GM12891 (cell line): ENCODE results near the gene KLRF1.

Source experiments
- DNase-seq: peaks from one replicate; pipeline ENCODE4 v3.0.0; 2011; ENCODE audit warnings: low spot score; ENCODE audit not compliant: insufficient read length
- FAIRE-seq: peaks from 2 replicates; lab custom pipeline; 2011; peaks lifted over from hg19 to GRCh38; lab: Jason Lieb, UNC
- PAX5 ChIP-seq: IDR thresholded peaks from 2 replicates; pipeline ENCODE4 v1.6.1; 2011; ENCODE audit warnings: low read length, moderate library complexity, mild to moderate bottlenecking; ENCODE audit not compliant: insufficient read depth, severe bottlenecking
- POLR2A ChIP-seq: IDR thresholded peaks from 2 replicates; pipeline ENCODE4 v1.6.1; 2011; ENCODE audit warnings: low read depth, low read length, control low read depth
- POLR2AphosphoS5 ChIP-seq: IDR thresholded peaks from 2 replicates; pipeline ENCODE4 v1.6.1; 2011; ENCODE audit warnings: low read depth, low read length, control low read depth
- POU2F2 ChIP-seq: IDR thresholded peaks from 2 replicates; pipeline ENCODE4 v1.6.1; 2011; ENCODE audit warnings: low read depth, mild to moderate bottlenecking, control low read depth, low read length, moderate library complexity
- SPI1 ChIP-seq: IDR thresholded peaks from 2 replicates; pipeline ENCODE4 v1.6.1; 2011; ENCODE audit warnings: low read depth, low read length, control low read depth
- TAF1 ChIP-seq: IDR thresholded peaks from 2 replicates; pipeline ENCODE4 v1.6.1; 2011; ENCODE audit warnings: low read depth, low read length, control low read depth

The KLRF1 gene

DNA sequence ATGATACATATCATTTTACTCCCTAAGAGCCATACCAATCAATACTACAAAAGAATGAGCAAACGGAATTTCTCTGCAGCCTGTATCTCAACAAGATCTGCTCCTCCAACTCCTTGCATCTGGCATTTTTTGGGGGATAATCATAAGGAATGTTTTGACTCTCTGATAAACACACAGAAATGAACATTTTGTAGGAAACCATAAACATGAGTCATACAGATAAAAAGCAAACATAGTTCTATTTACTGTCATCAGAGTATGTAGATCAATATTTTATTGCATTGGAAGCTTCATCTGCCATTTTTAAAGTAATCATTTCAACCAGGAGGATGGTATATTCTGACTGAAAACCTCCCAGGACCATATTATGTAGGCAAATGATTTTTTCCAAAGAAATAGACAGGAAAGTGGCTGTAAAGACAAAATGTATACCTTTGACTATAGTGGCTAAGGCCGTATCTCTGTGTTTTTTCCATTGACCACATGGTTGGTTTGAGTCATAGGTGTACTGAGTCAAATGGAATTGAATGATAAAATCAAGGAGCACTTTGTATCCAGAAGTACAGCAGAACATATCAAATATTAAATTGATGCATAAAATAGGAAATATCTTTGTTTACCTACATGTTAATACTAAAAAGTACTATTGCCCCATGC, 34.2 kb upstream of the KLRF1 start:
- TF ChIP-seq PAX5 (no peak), SPI1 (no peak), POLR2A (no peak), POU2F2 (no peak), TAF1 (no peak), POLR2AphosphoS5 (no peak)
- DNase-seq, result no peak
- FAIRE-seq, result no peak

DNA sequence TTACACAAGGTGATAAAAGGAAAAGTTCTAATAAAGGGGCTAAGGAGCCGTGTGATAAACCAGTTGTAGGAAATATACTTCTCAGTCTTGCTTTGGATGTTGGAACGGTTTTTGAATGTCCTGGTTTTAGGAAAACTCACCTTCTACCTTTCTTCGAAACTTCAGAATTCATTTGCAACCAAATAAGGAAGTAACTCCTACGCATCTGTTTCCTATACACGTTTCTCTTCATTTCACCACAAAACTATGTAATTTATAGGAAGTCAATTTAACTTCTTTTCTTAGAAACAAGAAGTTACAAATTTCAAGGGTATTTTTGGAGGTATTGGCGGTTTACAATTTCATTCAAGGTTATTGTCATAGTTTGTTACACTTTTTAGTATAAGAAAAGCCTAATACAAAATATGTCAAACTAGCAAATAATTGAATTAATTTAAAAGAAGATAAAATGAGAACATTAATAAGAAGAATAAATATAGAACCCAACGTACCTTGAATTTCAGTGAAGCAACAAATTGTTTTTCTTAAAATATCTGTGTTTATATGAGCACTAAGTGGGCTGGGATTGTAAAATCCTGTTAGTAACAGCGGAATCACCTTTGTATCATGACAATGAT, 33.4 kb upstream of the KLRF1 start:
- no peak for DNase-seq
- peak; percentile 43 for FAIRE-seq
- no peak for TF ChIP-seq TAF1
- no peak for TF ChIP-seq POLR2A
- no peak for TF ChIP-seq SPI1
- no peak for TF ChIP-seq POU2F2
- no peak for TF ChIP-seq POLR2AphosphoS5
- no peak for TF ChIP-seq PAX5

GRCh38 chr12:9794484-9795093, 32.7 kb upstream of the KLRF1 start:
- FAIRE-seq (no peak), DNase-seq (no peak)
- TF ChIP-seq POLR2A (no peak), PAX5 (no peak), POU2F2 (no peak), TAF1 (no peak), POLR2AphosphoS5 (no peak), SPI1 (no peak)

- TF ChIP-seq POLR2AphosphoS5 (no peak), POLR2A (no peak), POU2F2 (no peak), TAF1 (no peak), SPI1 (no peak), PAX5 (no peak)
- DNase-seq (no peak), FAIRE-seq (no peak)
Observed at GRCh38 chr12:9795945-9796344, 31.3 kb upstream of the KLRF1 start.

GRCh38 chr12:9796346-9796745, 30.9 kb upstream of the KLRF1 start:
- DNase-seq (no peak), FAIRE-seq (no peak)
- no peak for TF ChIP-seq SPI1
- TF ChIP-seq TAF1, result no peak
- no peak for TF ChIP-seq PAX5
- TF ChIP-seq POLR2A, result no peak

GRCh38 chr12:9796971-9797370, 30.3 kb upstream of the KLRF1 start:
- FAIRE-seq (peak; percentile 28), DNase-seq (no peak)
- TF ChIP-seq POLR2A (no peak), SPI1 (no peak), PAX5 (no peak), POLR2AphosphoS5 (no peak), TAF1 (no peak)

GRCh38 chr12:9797722-9798619, 29.3 kb upstream of the KLRF1 start:
- peak; percentile 98 for FAIRE-seq
- DNase-seq, result no peak
- TF ChIP-seq PAX5 (no peak), SPI1 (peak; percentile 33; the same call in 1 of the 2 replicates)

- DNase-seq, result no peak
- no peak for FAIRE-seq
- TF ChIP-seq POU2F2 (no peak), SPI1 (no peak), PAX5 (no peak), POLR2AphosphoS5 (no peak), POLR2A (no peak), TAF1 (no peak)
Observed at GRCh38 chr12:9799961-9800360, 27.3 kb upstream of the KLRF1 start.

- no peak for DNase-seq
- TF ChIP-seq POLR2AphosphoS5 (no peak), POU2F2 (no peak), PAX5 (no peak), SPI1 (no peak), TAF1 (no peak), POLR2A (no peak)
- FAIRE-seq, result no peak
Observed at GRCh38 chr12:9805883-9806282, 21.4 kb upstream of the KLRF1 start.
